PC-3 (cell line): ENCODE data around the gene EPB41L2.

Source experiments
- EZH2 ChIP-seq: fragments of 300-600 bp; sonication (generic); IDR thresholded peaks from one replicate; pipeline ENCODE4 v1.6.1; 2017; ENCODE audit warnings: antibody characterized with exemption, mild to moderate bottlenecking, low read length; ENCODE audit not compliant: unreplicated experiment
- TF ChIP-seq, protein P1 (sequence below): fragments of 300-600 bp; sonication (generic); conservative IDR thresholded peaks from 2 replicates; pipeline ENCODE4 v1.5.1; 2017; ENCODE audit warnings: antibody characterized with exemption, low read depth, mild to moderate bottlenecking, low read length

DNA sequence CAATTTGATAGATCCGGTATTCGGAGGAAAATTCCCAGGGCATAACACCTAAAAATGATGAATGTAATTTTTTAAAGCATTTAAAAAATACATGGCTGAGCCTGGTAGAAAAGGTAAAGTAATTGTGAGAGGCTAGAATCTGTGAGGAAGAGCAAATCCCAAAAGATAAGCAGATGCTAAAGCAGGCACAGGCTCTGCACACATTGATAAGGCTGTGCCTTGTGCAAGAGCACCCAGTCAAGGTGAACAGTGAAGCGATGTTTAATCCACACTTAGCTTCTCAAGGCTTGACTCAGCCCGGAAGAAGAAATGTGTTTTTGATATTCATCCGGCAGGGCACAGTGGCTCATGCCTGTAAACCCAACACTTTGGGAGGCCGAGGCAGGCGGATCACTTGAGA is 5.1 kb upstream of the EPB41L2 start:
- TF ChIP-seq EZH2: no peak
- TF ChIP-seq, protein P1, sequence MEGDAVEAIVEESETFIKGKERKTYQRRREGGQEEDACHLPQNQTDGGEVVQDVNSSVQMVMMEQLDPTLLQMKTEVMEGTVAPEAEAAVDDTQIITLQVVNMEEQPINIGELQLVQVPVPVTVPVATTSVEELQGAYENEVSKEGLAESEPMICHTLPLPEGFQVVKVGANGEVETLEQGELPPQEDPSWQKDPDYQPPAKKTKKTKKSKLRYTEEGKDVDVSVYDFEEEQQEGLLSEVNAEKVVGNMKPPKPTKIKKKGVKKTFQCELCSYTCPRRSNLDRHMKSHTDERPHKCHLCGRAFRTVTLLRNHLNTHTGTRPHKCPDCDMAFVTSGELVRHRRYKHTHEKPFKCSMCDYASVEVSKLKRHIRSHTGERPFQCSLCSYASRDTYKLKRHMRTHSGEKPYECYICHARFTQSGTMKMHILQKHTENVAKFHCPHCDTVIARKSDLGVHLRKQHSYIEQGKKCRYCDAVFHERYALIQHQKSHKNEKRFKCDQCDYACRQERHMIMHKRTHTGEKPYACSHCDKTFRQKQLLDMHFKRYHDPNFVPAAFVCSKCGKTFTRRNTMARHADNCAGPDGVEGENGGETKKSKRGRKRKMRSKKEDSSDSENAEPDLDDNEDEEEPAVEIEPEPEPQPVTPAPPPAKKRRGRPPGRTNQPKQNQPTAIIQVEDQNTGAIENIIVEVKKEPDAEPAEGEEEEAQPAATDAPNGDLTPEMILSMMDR: no peak
